SK-N-MC (cell line): Measurements from ENCODE around the gene LRRC75B.

Experiments
- FOXP2 ChIP-seq: optimal IDR thresholded peaks from 2 replicates; pipeline ENCODE3; 2011; ENCODE audit warnings: mild to moderate bottlenecking, moderate library complexity; ENCODE audit not compliant: insufficient read depth; ENCODE audit errors: extremely low read length, control extremely low read depth
- POLR2AphosphoS5 ChIP-seq: IDR thresholded peaks from 2 replicates; pipeline ENCODE4 v1.6.1; 2012; ENCODE audit warnings: mild to moderate bottlenecking, low read depth, low read length, borderline replicate concordance

DNA sequence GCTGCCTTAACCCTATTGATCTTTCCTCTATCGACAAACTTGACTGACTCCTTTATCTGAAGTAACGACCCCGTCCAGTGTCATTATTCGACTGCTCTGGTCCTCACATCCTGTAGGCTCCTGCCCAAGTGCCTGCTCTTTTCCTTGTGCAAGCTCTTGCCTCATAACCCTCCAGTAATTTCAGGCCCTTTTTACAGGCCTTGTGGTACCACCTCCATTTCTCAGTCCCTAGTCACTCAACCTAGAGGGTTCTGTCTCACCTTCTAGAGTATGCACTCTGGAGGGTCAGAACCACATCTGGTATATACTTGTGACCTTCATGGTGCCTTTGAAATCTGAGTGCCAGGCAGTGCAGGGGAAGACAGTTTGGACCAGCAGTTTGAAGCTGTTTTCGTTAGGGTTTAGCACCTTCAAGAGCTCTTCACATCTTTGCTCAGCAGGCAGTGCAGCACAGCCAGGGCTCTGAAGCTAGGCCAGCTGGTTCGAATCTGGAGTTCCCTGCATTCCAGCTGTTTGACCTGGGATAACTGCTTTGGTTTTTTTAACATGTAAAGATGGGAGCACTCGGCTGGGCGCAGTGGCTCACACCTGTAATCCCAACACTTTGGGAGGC is 25.9 kb downstream of the LRRC75B start:
- TF ChIP-seq POLR2AphosphoS5, result no peak
- TF ChIP-seq FOXP2, result no peak
